Adrenal gland (tissue), 19 donors: ENCODE results near the gene GH2. TPM values are rescaled to one million over a fixed set of nuclear protein-coding genes. Genes with fewer than 3 reads are reported as not detected.

ENCODE experiments used
- DNase-seq, 7 donors: peaks; one replicate each; pipeline ENCODE4 v3.0.0-alpha.2; 2019 to 2020
- H3K27ac ChIP-seq, 5 donors: fragments of 200-600 bp; sonication (generic) in 4 of 5; 1 replicate in 3 of 5; 2 replicates in 2 of 5; pipeline versions ENCODE4 v1.5.1 to v1.8.0; 2016 to 2020; ENCODE audit warnings: mild to moderate bottlenecking in 1 of 5
- H3K27me3 ChIP-seq: fragments of 200-600 bp; 2 replicates; pipeline ENCODE4 v1.8.0; 2021
- H3K36me3 ChIP-seq, 2 donors: fragments of 200-600 bp; replicated peaks in 1 of 2; 1 replicate in 1 of 2; 2 replicates in 1 of 2; pipeline versions ENCODE4 v1.5.1 to v1.8.0; 2018 to 2022
- H3K4me1 ChIP-seq, 2 donors: fragments of 200-600 bp; replicated peaks in 1 of 2; 1 replicate in 1 of 2; 2 replicates in 1 of 2; pipeline versions ENCODE4 v1.5.1 to v1.8.0; 2018 to 2021
- H3K4me3 ChIP-seq, 4 donors: fragments of 200-600 bp; sonication (generic) in 3 of 4; one replicate each; pipeline ENCODE4 v1.5.1; 2016 to 2018
- H3K9me3 ChIP-seq, 3 donors: fragments of 200-600 bp; sonication (generic) in 1 of 3; replicated peaks in 1 of 3; 1 replicate in 2 of 3; 2 replicates in 1 of 3; pipeline versions ENCODE4 v1.5.1 to v1.8.0; 2016 to 2021
- CTCF ChIP-seq, 6 experiments: fragments of 450-650 bp in 4 of 6; fragments of 200-600 bp in 2 of 6; sonication (generic) in 1 of 6; IDR thresholded peaks; 1 replicate in 5 of 6; 2 replicates in 1 of 6; pipeline versions ENCODE4 v1.5.1 to v1.8.0; 2016 to 2021; ENCODE audit warnings: antibody characterized with exemption in 6 of 6, mild to moderate bottlenecking in 2 of 6, moderate library complexity in 1 of 6
- POLR2A ChIP-seq, 2 donors: fragments of 450-650 bp; IDR thresholded peaks; one replicate each; pipeline ENCODE4 v1.6.1; 2017; ENCODE audit warnings: antibody characterized with exemption in 2 of 2, mild to moderate bottlenecking in 2 of 2, moderate library complexity in 1 of 2
- WGBS, 4 donors: extraction: QIAGEN DNeasy Blood & Tissue Kit in 2 of 4; methylation state at CpG; one replicate each; pipeline versions ENCODE4 v1.1.5 to v1.1.7; 2013 to 2017; 5-methylcytosine and 5-hydroxymethylcytosine counted together
- intact Hi-C, 2 donors: fragments of 100-400 bp; cut with DNase I; formaldehyde crosslinking; loops; one replicate each; pipeline versions ENCODE4 v1.14.1 to v1.15.0; 2022 to 2023
- long read RNA-seq, 10 donors: library from polyadenylated mRNA in 3 of 10; unstranded in 2 of 10; stranded (forward) in 1 of 10; transcript quantifications; one replicate each; pipeline ENCODE4 v2.0.0 and lab custom pipeline, GENCODE V29; 2021 to 2026
- polyA plus RNA-seq, 3 donors: library from polyadenylated mRNA; stranded (reverse); fragments of 200-250 nt in 2 of 3; fragments of 350-450 nt in 1 of 3; fragmentation: Illumina TruSeq in 1 of 3; extraction: RNeasy Lipid Tissue Mini Kit (QIAGEN cat#74804) in 1 of 3; gene quantifications; one replicate each; pipeline ENCODE4 v1.2.3, GENCODE V29; 2013 to 2014
- total RNA-seq, 9 donors: library from RNA; depleted of rRNA in 4 of 9; stranded (reverse); fragments of >200 nt in 4 of 9; fragments of 120-200 nt in 1 of 9; fragmentation: NEBNext Ultra II Directional in 1 of 9; extraction: Animal tissue kit (Norgen Biotek cat#: 25700) in 1 of 9; gene quantifications; one replicate each; pipeline versions ENCODE4 v1.1.0 to v1.2.4, GENCODE V29; 2013 to 2023
- donor health status: healthy with polysubstance abuse.
- donor health status: Bipolar disorder and iron deficiency.
- donor health status: DM: yes; HTN: yes; CAD: no.
- donor health status: DM: no; HTN: no; CAD: no.
- donor health status: DM: no; HTN: no; CAD: no.
- donor health status: DM: yes; HTN: yes; CAD: no.

The GH2 gene
- total RNA-seq: not detected
- not detected for polyA plus RNA-seq
- long read RNA-seq, donor 1: 0 reads
- long read RNA-seq, donor 2: 0 reads
- long read RNA-seq, donor 3: 0 reads
- long read RNA-seq, donor 4: 0 reads
- long read RNA-seq, donor 5: 0 reads
- long read RNA-seq, donor 6: 0 reads
- long read RNA-seq, donor 7: 0 reads
- long read RNA-seq, donor 8: 0 reads
- long read RNA-seq, donor 9: 0 reads
- long read RNA-seq, donor 10: 0 reads

- Histone ChIP-seq H3K9me3 (no peaks in the 10 kb centered on the region), H3K27ac (no peak within 1 kb of the TSS), H3K4me3 (no peak within 1 kb of the TSS), H3K27me3 (no peaks in the 10 kb centered on the region), H3K36me3 (no peaks in the 10 kb centered on the region), H3K4me1 (no peaks in the 10 kb centered on the region)
- intact Hi-C loops: no loop called here
- 34 to 53% (median 41%) methylated on average over 10 to 15 of the region's 15 CpGs for WGBS, 4 donors
- peak; percentile 43 to 74 (median 54) for DNase-seq
- TF ChIP-seq POLR2A (IDR thresholded peaks at IDR 0.05) (no peak), CTCF (IDR thresholded peaks at IDR 0.05) (peak; percentile 34 to 57 (median 44))
These were observed at the start of gene GH2 for GRCh38 chr17:63881935-63882601. TSS of gene GH2 (minus strand) at chr17:63881944. CDS start at chr17:63881801, 143 bp downstream.

- Histone ChIP-seq H3K9me3 (no peaks in the 10 kb centered on the region), H3K4me1 (no peaks in the 10 kb centered on the region), H3K27me3 (no peaks in the 10 kb centered on the region), H3K36me3 (no peaks in the 10 kb centered on the region), H3K4me3 (no peak overlapping the region), H3K27ac (peak overlapping the region in 1 of 5 donors; percentile 66)
- WGBS, 4 donors: 46 to 65% (median 59%) methylated on average over 9 to 16 of the region's 16 CpGs
- intact Hi-C loops: no loop called here
- TF ChIP-seq POLR2A (IDR thresholded peaks at IDR 0.05) (no peak), CTCF (IDR thresholded peaks at IDR 0.05) (no peak)
- peak; percentile 46 to 82 (median 65) for DNase-seq
These were observed 49.3 kb upstream of the GH2 start for GRCh38 chr17:63930951-63931575.

GRCh38 chr17:63929860-63930766 is 48.4 kb upstream of the GH2 start:
- TF ChIP-seq CTCF (IDR thresholded peaks at IDR 0.05) (no peak), POLR2A (IDR thresholded peaks at IDR 0.05) (no peak)

More at GRCh38 chr17:63929860-63930766, 48.4 kb upstream of the GH2 start:
- Histone ChIP-seq H3K4me3 (no peak overlapping the region), H3K4me1 (no peaks in the 10 kb centered on the region), H3K9me3 (no peaks in the 10 kb centered on the region), H3K36me3 (no peaks in the 10 kb centered on the region), H3K27ac (peak overlapping the region in 1 of 5 donors; percentile 66), H3K27me3 (no peaks in the 10 kb centered on the region)
- 83 to 91% (median 87%) methylated on average over 11 to 24 of the region's 24 CpGs for WGBS, 4 donors
- peak in 1 of 7 donors; percentile 27 for DNase-seq
- intact Hi-C loops: loop anchor here in 1 of 2 donors (10.0 kb wide), 2 partner anchors 75 to 205 kb away; partner anchors contain the start of gene ERN1
